ENCODE measurements around the gene LRRC28. TPM values are rescaled to one million over a fixed set of nuclear protein-coding genes. Genes with fewer than 3 reads are reported as not detected.

Gene LRRC28
- total and polyA plus RNA-seq, 9 of the 15 experiments (the other 6 are each of a cell fraction or from before 2014, with no cell fraction given), result 5.5 to 17.4 (median 7.9) TPM

DNA sequence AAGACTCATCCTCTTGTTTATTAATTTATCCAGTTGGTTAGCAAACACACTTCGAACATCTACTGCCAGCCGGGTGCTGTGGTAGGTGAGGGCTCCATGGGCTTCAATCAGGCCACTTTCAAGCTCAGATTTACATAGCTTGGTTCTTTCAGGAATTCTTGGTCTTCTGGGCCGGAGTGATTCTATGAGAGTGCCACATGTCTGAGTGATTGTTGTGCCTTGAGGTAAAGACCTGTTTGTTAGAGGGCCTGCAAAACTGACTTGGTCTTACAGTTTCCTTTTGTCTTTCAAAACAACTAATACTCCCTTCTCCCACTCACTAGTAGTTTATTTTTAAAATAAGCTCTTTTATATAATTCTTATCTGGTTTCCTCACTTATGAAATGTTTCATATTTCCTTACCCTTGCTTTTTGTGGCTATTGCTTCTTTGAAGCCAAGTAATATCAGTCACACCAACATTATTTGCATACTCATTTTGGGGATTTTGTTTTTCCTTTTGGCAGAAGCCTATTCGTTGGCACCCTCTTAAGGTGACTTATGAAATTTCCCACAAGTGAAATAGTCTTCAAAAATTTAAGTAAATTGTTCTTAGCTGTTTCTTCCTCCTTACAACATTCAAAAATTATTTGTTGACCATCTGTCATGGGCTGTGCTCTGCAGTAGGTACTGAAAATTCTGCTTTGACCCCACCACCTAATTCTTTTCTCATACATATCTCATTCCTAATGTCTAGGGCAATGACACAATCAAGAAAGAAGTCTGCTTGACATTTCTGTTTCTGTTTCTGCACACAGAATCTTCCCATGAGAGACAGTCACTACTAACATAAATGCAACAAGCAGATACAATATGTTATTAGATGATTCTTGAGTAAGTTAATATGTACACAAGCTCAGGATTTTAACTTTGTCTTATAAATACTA, 120.2 kb downstream of the LRRC28 start:
- in situ Hi-C loops (cut with MboI), result no loop called here
- Histone ChIP-seq H2AFZ (ENCODE audit: low read depth, low read length) (no peak overlapping the region), H3K9ac (ENCODE audit: insufficient read depth in 1 of 2, low read depth in 2 of 2, low read length in 2 of 2) (no peak overlapping the region), H3K4me3 (no peak overlapping the region), H4K20me1 (replicated peaks; ENCODE audit: control insufficient read depth, insufficient read depth, low read length) (no peaks in the 10 kb centered on the region), H3K27me3 (ENCODE audit: control insufficient read depth in 2 of 2, insufficient read depth in 2 of 2, low read length in 2 of 2) (no peaks in the 10 kb centered on the region), H3K4me1 (replicated peaks in 1 of 2; ENCODE audit: control insufficient read depth in 2 of 2, insufficient read depth in 2 of 2, low read length in 2 of 2) (no peaks in the 10 kb centered on the region), H3K4me2 (ENCODE audit: insufficient read depth, low read length) (no peak overlapping the region), H3K79me2 (ENCODE audit: control insufficient read depth, insufficient read depth, low read length) (no peaks in the 10 kb centered on the region), H3K9me3 (replicated peaks; ENCODE audit: control insufficient read depth, insufficient read depth, low read depth, low read length) (no peaks in the 10 kb centered on the region), H3K36me3 (ENCODE audit: control insufficient read depth, insufficient read depth, low read length) (no peaks in the 10 kb centered on the region), H3K27ac (ENCODE audit: extremely low read depth, low read depth, low read length) (no peak overlapping the region), H3K9me1 (ENCODE audit: control insufficient read depth, insufficient read depth, low read length) (no peaks in the 10 kb centered on the region)
- TF ChIP-seq, protein P1, sequence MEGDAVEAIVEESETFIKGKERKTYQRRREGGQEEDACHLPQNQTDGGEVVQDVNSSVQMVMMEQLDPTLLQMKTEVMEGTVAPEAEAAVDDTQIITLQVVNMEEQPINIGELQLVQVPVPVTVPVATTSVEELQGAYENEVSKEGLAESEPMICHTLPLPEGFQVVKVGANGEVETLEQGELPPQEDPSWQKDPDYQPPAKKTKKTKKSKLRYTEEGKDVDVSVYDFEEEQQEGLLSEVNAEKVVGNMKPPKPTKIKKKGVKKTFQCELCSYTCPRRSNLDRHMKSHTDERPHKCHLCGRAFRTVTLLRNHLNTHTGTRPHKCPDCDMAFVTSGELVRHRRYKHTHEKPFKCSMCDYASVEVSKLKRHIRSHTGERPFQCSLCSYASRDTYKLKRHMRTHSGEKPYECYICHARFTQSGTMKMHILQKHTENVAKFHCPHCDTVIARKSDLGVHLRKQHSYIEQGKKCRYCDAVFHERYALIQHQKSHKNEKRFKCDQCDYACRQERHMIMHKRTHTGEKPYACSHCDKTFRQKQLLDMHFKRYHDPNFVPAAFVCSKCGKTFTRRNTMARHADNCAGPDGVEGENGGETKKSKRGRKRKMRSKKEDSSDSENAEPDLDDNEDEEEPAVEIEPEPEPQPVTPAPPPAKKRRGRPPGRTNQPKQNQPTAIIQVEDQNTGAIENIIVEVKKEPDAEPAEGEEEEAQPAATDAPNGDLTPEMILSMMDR (IDR thresholded peaks at IDR 0.05 in 2 of 3, conservative IDR thresholded peaks at IDR 0.05 in 1 of 3; ENCODE audit: insufficient read depth in 2 of 3, low read depth in 1 of 3, low read length in 3 of 3), result peak in 1 of 3 experiments; percentile 16; a peak in 1 of 6 replicates
- TF ChIP-seq, protein P2, sequence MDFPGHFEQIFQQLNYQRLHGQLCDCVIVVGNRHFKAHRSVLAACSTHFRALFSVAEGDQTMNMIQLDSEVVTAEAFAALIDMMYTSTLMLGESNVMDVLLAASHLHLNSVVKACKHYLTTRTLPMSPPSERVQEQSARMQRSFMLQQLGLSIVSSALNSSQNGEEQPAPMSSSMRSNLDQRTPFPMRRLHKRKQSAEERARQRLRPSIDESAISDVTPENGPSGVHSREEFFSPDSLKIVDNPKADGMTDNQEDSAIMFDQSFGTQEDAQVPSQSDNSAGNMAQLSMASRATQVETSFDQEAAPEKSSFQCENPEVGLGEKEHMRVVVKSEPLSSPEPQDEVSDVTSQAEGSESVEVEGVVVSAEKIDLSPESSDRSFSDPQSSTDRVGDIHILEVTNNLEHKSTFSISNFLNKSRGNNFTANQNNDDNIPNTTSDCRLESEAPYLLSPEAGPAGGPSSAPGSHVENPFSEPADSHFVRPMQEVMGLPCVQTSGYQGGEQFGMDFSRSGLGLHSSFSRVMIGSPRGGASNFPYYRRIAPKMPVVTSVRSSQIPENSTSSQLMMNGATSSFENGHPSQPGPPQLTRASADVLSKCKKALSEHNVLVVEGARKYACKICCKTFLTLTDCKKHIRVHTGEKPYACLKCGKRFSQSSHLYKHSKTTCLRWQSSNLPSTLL (IDR thresholded peaks at IDR 0.05), result no peak
- no peak for TF ChIP-seq ZNF3 (CRISPR knock-in tag; IDR thresholded peaks at IDR 0.05)
- TF ChIP-seq, protein P3, sequence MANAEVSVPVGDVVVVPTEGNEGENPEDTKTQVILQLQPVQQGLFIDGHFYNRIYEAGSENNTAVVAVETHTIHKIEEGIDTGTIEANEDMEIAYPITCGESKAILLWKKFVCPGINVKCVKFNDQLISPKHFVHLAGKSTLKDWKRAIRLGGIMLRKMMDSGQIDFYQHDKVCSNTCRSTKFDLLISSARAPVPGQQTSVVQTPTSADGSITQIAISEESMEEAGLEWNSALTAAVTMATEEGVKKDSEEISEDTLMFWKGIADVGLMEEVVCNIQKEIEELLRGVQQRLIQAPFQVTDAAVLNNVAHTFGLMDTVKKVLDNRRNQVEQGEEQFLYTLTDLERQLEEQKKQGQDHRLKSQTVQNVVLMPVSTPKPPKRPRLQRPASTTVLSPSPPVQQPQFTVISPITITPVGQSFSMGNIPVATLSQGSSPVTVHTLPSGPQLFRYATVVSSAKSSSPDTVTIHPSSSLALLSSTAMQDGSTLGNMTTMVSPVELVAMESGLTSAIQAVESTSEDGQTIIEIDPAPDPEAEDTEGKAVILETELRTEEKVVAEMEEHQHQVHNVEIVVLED (CRISPR knock-in tag; IDR thresholded peaks at IDR 0.05), result no peak
- no peak for TF ChIP-seq ZNF146 (CRISPR knock-in tag; IDR thresholded peaks at IDR 0.05; ENCODE audit: unreplicated experiment)
- peak; percentile 17 to 51; a peak in 2 of 4 replicates for TF ChIP-seq RAD21 (CRISPR knock-in tag; conservative IDR thresholded peaks at IDR 0.05 in 1 of 2, IDR thresholded peaks at IDR 0.05 in 1 of 2)
- no peak for TF ChIP-seq DPF2 (IDR thresholded peaks at IDR 0.05)
- no peak for ATAC-seq
- CTCF ChIA-PET (ENCODE audit: low intra/inter-chr PET ratio), result no interaction called here
- intact Hi-C loops (cut with micrococcal nuclease), result no loop called here
- DNase-seq (ENCODE audit: extremely low read depth in 1 of 4, low spot score in 3 of 4), result no peak
- POLR2A ChIA-PET, result interaction anchor here (0.7 to 1.2 kb wide), 2 partner anchors 11 to 73 kb away, joined by 3 read pairs; no protein-coding TSS in a partner anchor
- FAIRE-seq, result no peak
- WGBS (ENCODE audit: insufficient coverage, low coverage, missing lambda C conversion rate), result 6% methylated on average over 4 of the region's 4 CpGs
- no TSS peak for BruUV-seq (replicated peaks)

All from K562 (cell line).